ENCODE results near the gene SCFD2. TPM values are rescaled to one million over a fixed set of nuclear protein-coding genes. Genes with fewer than 3 reads are reported as not detected.

SCFD2 gene
- polyA plus RNA-seq, 1 donor from 2014 or later: 5.0 TPM

- Histone ChIP-seq H3K4me2 (ENCODE audit: low read length) (no peak overlapping the region), H3K9ac (ENCODE audit: low read length) (no peak overlapping the region), H4K20me1 (ENCODE audit: insufficient read depth) (no peaks in the 10 kb centered on the region), H2AFZ (ENCODE audit: low read depth, low read length) (no peak overlapping the region), H3K9me3 (ENCODE audit: low read length) (peaks cover 2% of the 10 kb centered on the region), H3K27ac (ENCODE audit: low read length) (no peak overlapping the region), H3K9me2 (ENCODE audit: insufficient read depth, low read length) (no peaks in the 10 kb centered on the region), H3K27me3 (ENCODE audit: insufficient read depth, low read depth, low read length) (no peaks in the 10 kb centered on the region), H3F3A (ENCODE audit: insufficient read depth, low read length, poor library complexity, severe bottlenecking) (no peaks in the 10 kb centered on the region), H3K36me3 (ENCODE audit: insufficient read depth, low read length) (no peaks in the 10 kb centered on the region), H3K4me3 (ENCODE audit: low read length) (no peak overlapping the region), H3K79me2 (replicated peaks; ENCODE audit: insufficient read depth, low read length) (no peaks in the 10 kb centered on the region)
- no peak for TF ChIP-seq TAF1 (IDR thresholded peaks at IDR 0.05; ENCODE audit: low read depth)
- no peak for TF ChIP-seq CTCF (IDR thresholded peaks at IDR 0.05; ENCODE audit: poor library complexity, severe bottlenecking)
- no peak for TF ChIP-seq POLR2AphosphoS5 (IDR thresholded peaks at IDR 0.05)
- no peak for TF ChIP-seq MXI1 (conservative IDR thresholded peaks at IDR 0.05; ENCODE audit: poor library complexity, severe bottlenecking)
- TF ChIP-seq REST (IDR thresholded peaks at IDR 0.05; ENCODE audit: borderline replicate concordance): no peak
- no peak for TF ChIP-seq SMC3 (conservative IDR thresholded peaks at IDR 0.05; ENCODE audit: poor library complexity)
- TF ChIP-seq EP300 (conservative IDR thresholded peaks at IDR 0.05; ENCODE audit: poor library complexity, severe bottlenecking): no peak
- no peak for TF ChIP-seq RAD21 (conservative IDR thresholded peaks at IDR 0.05)
- no peak for TF ChIP-seq EZH2 (IDR thresholded peaks at IDR 0.05; ENCODE audit: borderline replicate concordance, insufficient read depth, low read length, poor library complexity, severe bottlenecking)
Measured at GRCh38 chr4:52989865-52990264, 376.0 kb downstream of the SCFD2 start.

- no peak overlapping the region for H3K9ac ChIP-seq (ENCODE audit: low read length)
- no peaks in the 10 kb centered on the region for H3K27me3 ChIP-seq (ENCODE audit: insufficient read depth, low read depth, low read length)
- H3K9me3 ChIP-seq (ENCODE audit: low read length): peaks cover 2% of the 10 kb centered on the region
- H3K27ac ChIP-seq (ENCODE audit: low read length): no peak overlapping the region
- no peak overlapping the region for H3K4me2 ChIP-seq (ENCODE audit: low read length)
- H3F3A ChIP-seq (ENCODE audit: insufficient read depth, low read length, poor library complexity, severe bottlenecking): no peaks in the 10 kb centered on the region
- no peak for TF ChIP-seq RAD21 (conservative IDR thresholded peaks at IDR 0.05)
- TF ChIP-seq MXI1 (conservative IDR thresholded peaks at IDR 0.05; ENCODE audit: poor library complexity, severe bottlenecking): no peak
- no peak for TF ChIP-seq CTCF (IDR thresholded peaks at IDR 0.05; ENCODE audit: poor library complexity, severe bottlenecking)
- no peak for TF ChIP-seq SMC3 (conservative IDR thresholded peaks at IDR 0.05; ENCODE audit: poor library complexity)
- TF ChIP-seq TAF1 (IDR thresholded peaks at IDR 0.05; ENCODE audit: low read depth): no peak
- no peak for TF ChIP-seq EP300 (conservative IDR thresholded peaks at IDR 0.05; ENCODE audit: poor library complexity, severe bottlenecking)
- no peak for TF ChIP-seq POLR2AphosphoS5 (IDR thresholded peaks at IDR 0.05)
- no peak for TF ChIP-seq EZH2 (IDR thresholded peaks at IDR 0.05; ENCODE audit: borderline replicate concordance, insufficient read depth, low read length, poor library complexity, severe bottlenecking)
- no peak for TF ChIP-seq REST (IDR thresholded peaks at IDR 0.05; ENCODE audit: borderline replicate concordance)
- no peak overlapping the region for H3K4me3 ChIP-seq (ENCODE audit: low read length)
- H2AFZ ChIP-seq (ENCODE audit: low read depth, low read length): no peak overlapping the region
- H4K20me1 ChIP-seq (ENCODE audit: insufficient read depth): no peaks in the 10 kb centered on the region
- H3K9me2 ChIP-seq (ENCODE audit: insufficient read depth, low read length): no peaks in the 10 kb centered on the region
- H3K36me3 ChIP-seq (ENCODE audit: insufficient read depth, low read length): no peaks in the 10 kb centered on the region
- no peaks in the 10 kb centered on the region for H3K79me2 ChIP-seq (replicated peaks; ENCODE audit: insufficient read depth, low read length)
Measured at GRCh38 chr4:52987392-52988056, 378.3 kb downstream of the SCFD2 start.
